Cerebellar cortex (tissue), 1 donor: Measurements from ENCODE around the gene ANKZF1.
A peak's percentile ranks its signal among the peaks of the same experiment; 100 is the strongest.

Experiments
- DNase-seq: peaks from one replicate; pipeline ENCODE4 v3.0.0-alpha.2; 2015; ENCODE audit warnings: low spot score

ANKZF1 gene

GRCh38 chr2:219228041-219228910, 1.3 kb upstream of the ANKZF1 start:
- DNase-seq: peak; percentile 15

DNA sequence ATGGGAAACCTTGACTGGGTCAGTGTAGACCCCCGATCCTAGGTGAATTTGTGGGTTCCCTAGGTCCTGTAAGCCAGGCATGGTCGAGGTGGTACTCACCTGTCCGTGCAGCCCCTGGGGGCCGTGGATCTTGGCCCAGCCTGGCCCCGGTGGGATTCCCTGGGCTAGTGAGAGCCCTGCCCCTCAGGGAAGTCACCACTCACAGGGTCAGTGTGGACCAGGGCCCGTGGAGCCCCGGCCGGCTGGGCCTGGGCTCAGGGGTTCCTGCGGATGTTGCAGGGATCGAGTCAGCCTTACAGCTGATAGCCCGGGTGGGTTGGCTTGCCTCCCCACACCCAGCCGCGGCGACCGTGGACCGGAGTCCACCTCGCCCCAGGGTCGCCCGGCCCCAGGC, 698 bp upstream of the ANKZF1 start:
- DNase-seq: no peak

- no peak for DNase-seq
Observed at GRCh38 chr2:219230059-219230540, 494 bp downstream of the ANKZF1 start.

GRCh38 chr2:219234331-219234730, 4.7 kb downstream of the ANKZF1 start:
- no peak for DNase-seq

DNA sequence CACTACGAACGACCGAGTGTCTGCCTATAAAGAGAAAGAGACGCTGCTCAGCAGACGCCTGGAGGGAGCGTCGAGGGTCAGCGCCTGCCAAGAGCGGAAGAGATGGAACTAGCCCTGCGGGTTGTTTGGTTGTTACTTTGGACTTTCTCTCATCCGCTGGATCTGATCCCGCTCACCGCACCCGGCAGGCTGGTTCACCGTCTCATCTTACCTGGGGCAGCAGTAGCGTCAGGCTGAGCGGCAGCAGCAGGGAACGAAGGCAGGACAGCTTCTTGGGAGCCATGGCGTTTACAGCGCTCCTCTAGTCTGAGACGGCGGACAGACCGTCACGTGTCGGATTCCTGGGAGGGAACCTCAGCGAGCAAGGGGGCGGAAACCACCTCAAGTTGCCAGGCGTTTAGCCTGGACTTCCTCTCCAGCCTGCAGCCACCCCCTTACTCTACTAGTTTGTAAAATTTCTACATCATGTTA, 13.7 kb downstream of the ANKZF1 start:
- DNase-seq: no peak

GRCh38 chr2:219244789-219245147, 15.2 kb downstream of the ANKZF1 start:
- DNase-seq: no peak

GRCh38 chr2:219245148-219245898, 15.7 kb downstream of the ANKZF1 start, which contains the start of the genes GLB1L and STK16:
GLB1L (minus strand) TSS chr2:219245444; CDS start chr2:219243573, 1,871 bp downstream.
STK16 (plus strand) TSS chr2:219245479; CDS start chr2:219246000, 521 bp downstream.
- DNase-seq: peak; percentile 92

GRCh38 chr2:219245899-219246230, 16.3 kb downstream of the ANKZF1 start:
- no peak for DNase-seq

DNA sequence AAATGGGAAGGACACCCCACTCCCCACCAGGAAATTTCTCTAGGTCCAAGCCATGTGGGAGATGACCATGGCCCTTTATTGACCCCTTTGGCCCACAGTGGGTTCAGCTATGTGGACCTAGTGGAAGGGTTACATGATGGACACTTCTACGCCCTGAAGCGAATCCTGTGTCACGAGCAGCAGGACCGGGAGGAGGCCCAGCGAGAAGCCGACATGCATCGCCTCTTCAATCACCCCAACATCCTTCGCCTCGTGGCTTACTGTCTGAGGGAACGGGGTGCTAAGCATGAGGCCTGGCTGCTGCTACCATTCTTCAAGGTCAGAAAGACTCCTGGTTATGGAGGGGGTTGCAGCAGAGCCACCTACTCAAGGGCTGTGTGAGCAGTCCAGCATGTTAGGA, 17.0 kb downstream of the ANKZF1 start:
- no peak for DNase-seq

DNA sequence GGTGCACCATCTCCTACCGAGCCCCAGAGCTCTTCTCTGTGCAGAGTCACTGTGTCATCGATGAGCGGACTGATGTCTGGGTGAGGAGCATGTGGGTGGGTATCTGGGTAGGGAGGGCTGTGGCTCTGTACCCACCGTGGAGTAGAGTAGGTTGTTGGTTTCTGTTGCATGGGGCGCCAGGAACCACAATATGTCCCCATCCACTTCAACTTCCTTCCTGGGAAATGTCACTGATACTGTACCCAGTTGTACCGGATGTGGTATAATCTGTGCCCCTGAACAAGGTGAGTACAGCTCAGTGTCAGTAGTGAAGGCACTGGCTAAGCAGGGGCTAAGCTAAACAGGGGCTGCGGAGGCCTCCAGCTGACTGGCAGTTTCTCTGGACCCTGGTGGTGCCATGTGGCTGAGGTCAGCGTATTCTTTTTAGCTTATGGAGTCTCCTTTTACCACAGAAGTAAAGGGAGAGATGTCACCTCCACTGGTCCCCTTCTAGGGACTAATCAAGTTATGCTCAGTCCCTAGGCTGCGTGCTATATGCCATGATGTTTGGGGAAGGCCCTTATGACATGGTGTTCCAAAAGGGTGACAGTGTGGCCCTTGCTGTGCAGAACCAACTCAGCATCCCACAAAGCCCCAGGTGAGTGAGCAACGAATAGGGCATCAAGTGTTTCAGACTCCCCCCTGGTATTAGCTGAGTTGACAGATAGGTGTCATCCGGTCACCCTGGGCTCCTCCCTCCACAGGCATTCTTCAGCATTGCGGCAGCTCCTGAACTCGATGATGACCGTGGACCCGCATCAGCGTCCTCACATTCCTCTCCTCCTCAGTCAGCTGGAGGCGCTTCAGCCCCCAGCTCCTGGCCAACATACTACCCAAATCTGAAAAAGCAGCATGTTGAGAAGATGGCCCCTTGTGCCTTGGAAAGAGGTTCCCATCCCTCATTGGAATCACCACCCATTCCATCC, 18.4 kb downstream of the ANKZF1 start:
- DNase-seq: no peak

DNA sequence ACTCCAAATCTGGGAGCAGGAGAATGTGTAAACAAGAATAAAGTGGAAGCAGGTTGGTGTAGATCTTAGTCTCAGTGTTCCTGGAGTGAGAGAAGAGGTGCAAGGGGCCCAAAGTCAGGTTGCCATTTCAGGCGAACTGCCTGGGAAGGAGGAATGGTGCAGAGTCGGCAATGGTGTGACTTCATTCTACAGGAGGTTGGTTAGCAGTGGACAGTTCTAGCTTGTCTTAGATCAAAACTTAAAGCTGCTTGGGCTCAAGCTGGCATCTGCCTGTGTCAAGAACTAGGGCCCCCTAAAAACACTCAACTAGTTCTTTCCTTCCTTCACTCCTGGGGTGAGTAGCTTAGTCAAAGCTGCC, 19.2 kb downstream of the ANKZF1 start:
- no peak for DNase-seq

- peak; percentile 26 for DNase-seq
Observed at GRCh38 chr2:219249203-219249980, 19.8 kb downstream of the ANKZF1 start.

GRCh38 chr2:219250049-219250781, 20.6 kb downstream of the ANKZF1 start:
- DNase-seq: no peak

DNA sequence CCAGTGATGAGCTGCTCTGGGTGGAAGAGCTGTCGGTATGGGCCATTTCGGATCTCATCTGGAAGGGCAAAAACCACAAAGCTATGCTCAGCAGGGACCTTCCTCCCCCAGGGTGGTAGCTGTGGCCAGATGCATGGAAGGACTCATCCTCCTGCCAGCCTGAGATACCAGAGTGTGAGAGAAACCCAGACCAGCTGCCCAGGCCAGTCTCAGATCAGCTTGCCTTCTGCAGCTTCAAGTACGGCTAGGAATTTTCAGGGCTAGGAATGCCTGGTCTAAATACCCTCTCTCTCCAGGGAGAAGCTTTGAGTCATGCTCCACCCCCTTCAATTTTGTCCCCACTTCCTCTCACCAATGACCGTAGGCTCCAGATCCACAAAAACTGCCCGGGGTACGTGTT, 22.1 kb downstream of the ANKZF1 start:
- DNase-seq: no peak

GRCh38 chr2:219252084-219252483, 22.5 kb downstream of the ANKZF1 start:
- DNase-seq: peak; percentile 46

- DNase-seq: no peak
Observed at GRCh38 chr2:219252570-219252899, 22.9 kb downstream of the ANKZF1 start.

DNA sequence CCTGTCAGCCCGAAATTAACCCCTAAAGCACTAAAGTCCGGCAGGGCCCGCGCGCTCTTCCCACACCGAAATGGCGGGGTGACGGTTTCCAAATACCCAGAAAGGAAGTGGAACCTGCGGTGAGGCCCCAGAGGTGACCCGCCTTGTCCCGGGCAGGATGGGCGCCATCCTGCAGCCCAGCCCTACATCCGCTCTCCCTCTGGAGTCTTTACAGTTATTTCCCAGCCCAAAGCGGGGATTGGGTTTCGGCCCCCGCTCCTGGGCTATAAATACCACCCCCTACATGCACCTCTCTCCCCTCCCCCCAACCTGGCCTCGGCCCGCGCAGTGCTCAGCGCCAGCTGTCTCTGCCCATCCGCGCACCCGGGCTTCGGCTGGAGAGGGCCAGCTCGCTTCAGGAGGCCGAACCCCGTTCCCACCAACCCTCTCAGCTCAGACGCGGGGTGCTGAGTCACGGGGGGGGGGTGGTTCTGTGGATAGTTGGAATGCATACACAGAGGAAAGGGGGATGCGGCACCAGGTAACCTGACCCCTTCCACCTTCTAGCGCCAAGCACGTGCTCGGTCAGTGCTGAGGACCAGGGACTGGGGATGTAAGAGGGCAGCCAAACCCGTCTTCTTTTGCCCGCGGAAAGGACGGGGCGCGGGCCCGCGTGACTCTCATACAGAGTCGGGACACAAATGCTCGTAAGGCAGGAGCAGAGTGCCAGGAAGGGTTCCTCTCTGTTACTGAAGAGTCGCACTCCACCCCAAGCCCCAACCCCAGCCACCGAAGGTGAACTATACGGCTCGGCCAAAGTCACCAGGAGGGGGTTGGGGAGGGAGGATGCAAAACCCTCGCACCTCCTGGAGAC, 23.5 kb downstream of the ANKZF1 start, which contains the start of gene TUBA4B:
TUBA4B (plus strand) TSS at position 344 of the 853 bp plus-strand sequence; CDS start at position 509, 165 bp downstream.
- peak; percentile 44 for DNase-seq

DNA sequence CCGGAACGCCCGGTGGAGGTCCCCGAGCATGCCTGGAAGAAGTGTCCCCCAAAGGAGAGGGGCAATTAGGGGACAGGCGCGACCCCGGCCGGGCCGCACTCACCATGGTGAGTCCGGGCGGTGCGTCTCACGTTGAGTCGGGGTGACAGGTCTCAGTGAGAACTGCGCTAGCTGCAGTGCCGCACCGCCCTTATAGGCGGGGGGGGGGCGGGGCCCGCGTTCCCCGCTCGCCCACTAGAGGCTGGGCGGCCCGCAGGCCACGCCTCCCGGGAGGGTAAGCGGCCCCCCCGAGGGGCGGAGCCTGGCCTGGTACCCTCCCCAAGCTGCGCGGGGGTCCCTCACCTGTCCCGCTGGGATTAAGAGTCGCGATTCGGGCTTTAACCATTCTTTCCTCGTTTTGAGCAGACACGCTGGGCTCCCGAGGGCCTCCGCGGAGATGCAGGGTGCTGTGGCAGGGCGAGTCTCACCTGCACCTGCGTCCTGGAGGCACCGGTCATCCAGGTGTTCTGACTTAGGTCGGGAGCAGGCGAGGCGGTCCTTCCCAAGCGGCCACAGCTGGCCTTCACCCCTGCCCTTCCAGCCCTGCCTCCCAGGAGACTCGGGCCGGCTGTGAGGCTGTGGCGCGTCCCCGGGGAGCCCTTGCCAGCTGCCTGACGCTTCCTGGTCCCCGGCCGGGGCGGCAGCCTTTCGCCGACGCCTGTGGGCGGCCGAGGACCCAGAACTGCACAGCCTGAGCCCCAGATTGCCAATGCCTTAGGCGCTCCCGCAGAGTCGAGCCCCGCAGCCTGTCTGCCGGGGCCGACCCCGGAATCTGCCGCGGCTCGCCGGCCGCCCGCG, 24.4 kb downstream of the ANKZF1 start, which contains the start of gene TUBA4A:
TUBA4A (minus strand) TSS at position 166 of the 837 bp plus-strand sequence; CDS start at position 106, 60 bp downstream.
- peak; percentile 85 for DNase-seq
